ENCODE results near the gene TRIM28.

The TRIM28 gene

GRCh38 chr19:58569943-58570670 lies 26.2 kb downstream of the TRIM28 start (continued):
- TF ChIP-seq GLIS3 (CRISPR knock-in tag; IDR thresholded peaks at IDR 0.05): no peak
- TF ChIP-seq ZFP3 (CRISPR knock-in tag; IDR thresholded peaks at IDR 0.05): no peak
- TF ChIP-seq ESRRG (CRISPR knock-in tag; IDR thresholded peaks at IDR 0.05): no peak
- no peak for TF ChIP-seq TCF4 (CRISPR knock-in tag; IDR thresholded peaks at IDR 0.05; ENCODE audit: borderline replicate concordance)

GRCh38 chr19:58570770-58571574 lies 27.1 kb downstream of the TRIM28 start:
- TF ChIP-seq SNAI2 (CRISPR knock-in tag; IDR thresholded peaks at IDR 0.05) (no peak), POU6F1 (CRISPR knock-in tag; IDR thresholded peaks at IDR 0.05; ENCODE audit: borderline replicate concordance, low read depth) (no peak), ZFP30 (CRISPR knock-in tag; IDR thresholded peaks at IDR 0.05) (no peak), ZNF70 (CRISPR knock-in tag; IDR thresholded peaks at IDR 0.05) (no peak), ZC3H10 (CRISPR knock-in tag; IDR thresholded peaks at IDR 0.05) (no peak), CSDC2 (CRISPR knock-in tag; IDR thresholded peaks at IDR 0.05) (no peak), ESRRG (CRISPR knock-in tag; IDR thresholded peaks at IDR 0.05) (no peak), TSHZ2 (CRISPR knock-in tag; IDR thresholded peaks at IDR 0.05) (no peak), RARB (CRISPR knock-in tag; IDR thresholded peaks at IDR 0.05) (no peak), CREB5 (CRISPR knock-in tag; IDR thresholded peaks at IDR 0.05; ENCODE audit: low read depth) (no peak), CSRNP3 (CRISPR knock-in tag; IDR thresholded peaks at IDR 0.05) (no peak), ZFP3 (CRISPR knock-in tag; IDR thresholded peaks at IDR 0.05) (no peak), BACH2 (CRISPR knock-in tag; IDR thresholded peaks at IDR 0.05; ENCODE audit: borderline replicate concordance) (no peak), GLIS3 (CRISPR knock-in tag; IDR thresholded peaks at IDR 0.05) (no peak)
- ATAC-seq: no peak

GRCh38 chr19:58571575-58571947 lies 27.7 kb downstream of the TRIM28 start:
- no peak for ATAC-seq
- no peak for TF ChIP-seq CSDC2 (CRISPR knock-in tag; IDR thresholded peaks at IDR 0.05)
- TF ChIP-seq TSHZ2 (CRISPR knock-in tag; IDR thresholded peaks at IDR 0.05): no peak

Data from SK-N-SH treated with all-trans-retinoic acid at 6 μM for 48 hours (cell line).